PC-9 (cell line): ENCODE measurements around the gene NXPH2. TPM values are rescaled to one million over a fixed set of nuclear protein-coding genes. Genes with fewer than 3 reads are reported as not detected.
"Not testable (repeated sequence)": the region's sequence is repeated elsewhere in the genome, so short reads cannot be mapped to it uniquely, and the experiment has no call there.

Source experiments
- BruUV-seq: library from RNA; stranded (reverse); fragments of 400-500 nt; replicated peaks from 2 replicates; lab custom pipeline; 2021; lab: Mats Ljungman, UMichigan
- CTCF ChIA-PET: fragments of 300-600 bp; sonication (Branson Sonifier 250); formaldehyde crosslinking; loops from one replicate; lab custom pipeline; 2022; ENCODE audit warnings: antibody characterized with exemption; lab: Charles Lee
- POLR2A ChIA-PET: fragments of 300-600 bp; sonication (Branson Sonifier 250); formaldehyde crosslinking; loops from one replicate; lab custom pipeline; 2022; ENCODE audit warnings: antibody characterized with exemption; ENCODE audit not compliant: unreplicated experiment; lab: Charles Lee
- DNase-seq, 2 experiments: peaks; one replicate each; pipeline versions ENCODE4 v3.0.0 to v3.0.0-alpha.2; 2015 to 2022; ENCODE audit warnings: mixed read lengths in 1 of 2
- H2AFZ ChIP-seq: fragments of 200-600 bp; sonication (generic); 2 replicates; pipeline ENCODE4 v1.8.1; 2017; ENCODE audit warnings: antibody characterized with exemption
- H3F3A ChIP-seq: fragments of 200-600 bp; sonication (generic); 2 replicates; pipeline ENCODE4 v1.8.1; 2017; ENCODE audit warnings: antibody characterized with exemption, mild to moderate bottlenecking, low read depth; ENCODE audit not compliant: insufficient read depth
- H3K27ac ChIP-seq: fragments of 200-600 bp; sonication (generic); 2 replicates; pipeline ENCODE4 v1.6.1; 2016; ENCODE audit warnings: mixed run types
- H3K27me3 ChIP-seq: fragments of 200-600 bp; sonication (generic); 2 replicates; pipeline ENCODE4 v1.6.1; 2016; ENCODE audit warnings: low read depth, mixed run types; ENCODE audit not compliant: insufficient read depth
- H3K36me3 ChIP-seq: fragments of 200-600 bp; sonication (generic); 2 replicates; pipeline ENCODE4 v1.6.1; 2016; ENCODE audit warnings: low read depth, mixed run types
- H3K4me1 ChIP-seq: fragments of 200-600 bp; sonication (generic); replicated peaks from 2 replicates; pipeline ENCODE4 v1.6.1; 2016; ENCODE audit warnings: mixed run types; ENCODE audit not compliant: insufficient read depth
- H3K4me2 ChIP-seq: fragments of 200-600 bp; sonication (generic); 2 replicates; pipeline ENCODE4 v1.6.1; 2017; ENCODE audit warnings: mixed run types
- H3K4me3 ChIP-seq: fragments of 200-600 bp; sonication (generic); 2 replicates; pipeline ENCODE4 v1.6.1; 2016; ENCODE audit warnings: mixed run types
- H3K79me2 ChIP-seq: fragments of 200-600 bp; sonication (generic); 2 replicates; pipeline ENCODE4 v1.6.1; 2017; ENCODE audit warnings: low read depth, mixed run types
- H3K9me2 ChIP-seq: fragments of 200-600 bp; sonication (generic); 2 replicates; pipeline ENCODE4 v1.8.1; 2017; ENCODE audit warnings: mild to moderate bottlenecking; ENCODE audit not compliant: insufficient read depth
- H3K9me3 ChIP-seq: fragments of 200-600 bp; sonication (generic); 2 replicates; pipeline ENCODE4 v1.8.1; 2016; ENCODE audit warnings: low read depth; ENCODE audit not compliant: insufficient read depth
- H4K20me1 ChIP-seq: fragments of 200-600 bp; sonication (generic); 2 replicates; pipeline ENCODE4 v1.8.1; 2017; ENCODE audit not compliant: insufficient read depth
- EZH2 ChIP-seq: fragments of 200-600 bp; sonication (generic); IDR thresholded peaks from 2 replicates; pipeline ENCODE4 v1.8.0; 2017; ENCODE audit warnings: antibody characterized with exemption, low read depth
- intact Hi-C: fragments of 100-400 bp; cut with micrococcal nuclease; formaldehyde crosslinking; loops from one replicate; pipeline ENCODE4 v1.10.0; 2022; ENCODE audit not compliant: unreplicated experiment
- total RNA-seq: library from RNA; stranded (reverse); gene quantifications from 2 replicates; pipeline ENCODE4 v1.2.3, GENCODE V29; 2021
- TF ChIP-seq, protein P1 (sequence below): fragments of 200-600 bp; sonication (generic); conservative IDR thresholded peaks from 2 replicates; pipeline ENCODE4 v1.6.1; 2017; ENCODE audit warnings: mixed run types, antibody characterized with exemption, mild to moderate bottlenecking, moderate library complexity

Gene NXPH2
- total RNA-seq, 1 experiment from 2014 or later: not detected

DNA sequence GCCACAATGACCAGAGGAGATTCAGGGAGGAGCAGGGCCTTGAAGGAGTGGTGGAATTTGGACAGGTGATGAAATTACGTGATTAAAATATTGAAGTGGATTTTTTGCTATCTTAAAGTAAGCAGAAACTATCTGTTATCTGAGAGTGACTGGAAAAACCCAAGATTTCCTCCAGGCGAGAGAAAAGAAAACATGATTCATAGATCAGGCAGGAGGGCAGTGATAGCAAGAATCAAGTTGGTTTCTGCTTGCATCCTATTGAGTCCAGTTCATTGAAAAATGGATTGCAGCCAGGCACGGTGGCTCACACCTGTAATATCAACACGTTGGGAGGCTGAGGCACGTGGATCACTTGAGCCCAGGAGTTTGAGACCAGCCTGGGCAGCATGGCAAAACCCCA lies 127.8 kb downstream of the NXPH2 start:
- no TSS peak for BruUV-seq
- H4K20me1 ChIP-seq: no peaks in the 10 kb centered on the region
- DNase-seq: peak in 1 of 2 experiments; percentile 46
- no peak overlapping the region for H3K27ac ChIP-seq
- no peaks in the 10 kb centered on the region for H3K4me1 ChIP-seq
- no peaks in the 10 kb centered on the region for H3K36me3 ChIP-seq
- H3K4me2 ChIP-seq: no peak overlapping the region
- intact Hi-C loops: no loop called here
- H3K9me2 ChIP-seq: no peaks in the 10 kb centered on the region
- no peaks in the 10 kb centered on the region for H3K79me2 ChIP-seq
- POLR2A ChIA-PET: no interaction called here
- CTCF ChIA-PET: no interaction called here
- H3K27me3 ChIP-seq: no peaks in the 10 kb centered on the region
- no peaks in the 10 kb centered on the region for H3F3A ChIP-seq
- no peaks in the 10 kb centered on the region for H3K9me3 ChIP-seq
- no peak overlapping the region for H3K4me3 ChIP-seq
- peak overlapping the region; percentile 17; the same call in 1 of the 2 replicates for H2AFZ ChIP-seq
- TF ChIP-seq, protein P1, sequence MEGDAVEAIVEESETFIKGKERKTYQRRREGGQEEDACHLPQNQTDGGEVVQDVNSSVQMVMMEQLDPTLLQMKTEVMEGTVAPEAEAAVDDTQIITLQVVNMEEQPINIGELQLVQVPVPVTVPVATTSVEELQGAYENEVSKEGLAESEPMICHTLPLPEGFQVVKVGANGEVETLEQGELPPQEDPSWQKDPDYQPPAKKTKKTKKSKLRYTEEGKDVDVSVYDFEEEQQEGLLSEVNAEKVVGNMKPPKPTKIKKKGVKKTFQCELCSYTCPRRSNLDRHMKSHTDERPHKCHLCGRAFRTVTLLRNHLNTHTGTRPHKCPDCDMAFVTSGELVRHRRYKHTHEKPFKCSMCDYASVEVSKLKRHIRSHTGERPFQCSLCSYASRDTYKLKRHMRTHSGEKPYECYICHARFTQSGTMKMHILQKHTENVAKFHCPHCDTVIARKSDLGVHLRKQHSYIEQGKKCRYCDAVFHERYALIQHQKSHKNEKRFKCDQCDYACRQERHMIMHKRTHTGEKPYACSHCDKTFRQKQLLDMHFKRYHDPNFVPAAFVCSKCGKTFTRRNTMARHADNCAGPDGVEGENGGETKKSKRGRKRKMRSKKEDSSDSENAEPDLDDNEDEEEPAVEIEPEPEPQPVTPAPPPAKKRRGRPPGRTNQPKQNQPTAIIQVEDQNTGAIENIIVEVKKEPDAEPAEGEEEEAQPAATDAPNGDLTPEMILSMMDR: no peak
- TF ChIP-seq EZH2: no peak

DNA sequence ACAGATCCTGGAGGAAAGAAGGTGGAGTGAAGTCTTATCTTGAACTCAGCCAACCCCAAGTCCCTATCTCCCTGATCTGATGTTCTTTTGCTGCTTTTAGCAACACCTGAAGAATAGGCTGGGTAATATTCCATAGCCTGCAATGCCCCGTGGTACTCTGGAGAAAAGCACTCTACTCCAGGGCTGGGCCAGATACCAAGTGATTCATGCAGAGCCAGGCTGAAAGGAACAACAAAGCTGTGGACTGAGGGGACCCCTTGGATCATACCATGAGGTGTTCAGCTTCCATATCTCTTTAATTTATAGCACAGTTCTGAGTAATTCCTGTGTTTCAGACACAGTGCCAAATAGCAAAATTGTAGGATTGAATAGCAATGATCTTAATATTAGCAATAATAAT lies 130.6 kb downstream of the NXPH2 start:
- Histone ChIP-seq H3K4me2 (no peak overlapping the region), H3K9me2 (no peaks in the 10 kb centered on the region), H3K27me3 (no peaks in the 10 kb centered on the region), H2AFZ (no peak overlapping the region), H3K9me3 (no peaks in the 10 kb centered on the region), H3K79me2 (no peaks in the 10 kb centered on the region), H3K36me3 (no peaks in the 10 kb centered on the region), H3K4me1 (0 out of 2 replicates have a peak, but pooled peaks cover 4% of the 10 kb centered on the region), H3K27ac (no peak overlapping the region), H3K4me3 (no peak overlapping the region), H4K20me1 (no peaks in the 10 kb centered on the region), H3F3A (peaks cover 3% of the 10 kb centered on the region; the same call in 1 of the 2 replicates)
- intact Hi-C loops: no loop called here
- ChIA-PET POLR2A (no interaction called here), CTCF (no interaction called here)
- no TSS peak for BruUV-seq
- no peak for DNase-seq
- TF ChIP-seq, protein P1: no peak
- TF ChIP-seq EZH2: no peak

DNA sequence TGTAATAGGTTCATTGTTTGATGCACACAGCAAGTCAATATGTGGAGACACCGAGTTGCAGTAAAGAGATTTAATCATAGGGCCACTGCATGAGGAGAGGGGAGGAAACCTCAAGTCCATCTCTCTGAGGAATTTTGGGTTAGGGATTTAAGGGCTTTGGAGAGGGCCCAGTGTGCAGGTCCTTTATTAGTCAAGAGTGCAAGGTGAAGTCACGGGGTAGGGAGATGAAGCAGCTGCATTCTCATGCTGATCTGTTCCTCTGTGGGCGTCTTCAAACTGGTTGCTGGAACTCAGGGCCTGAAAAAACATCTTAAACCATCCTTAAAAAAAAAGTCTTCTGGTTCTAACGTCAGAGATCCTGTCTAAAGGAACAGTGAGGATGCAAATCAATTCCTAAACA lies 131.6 kb downstream of the NXPH2 start:
- H3K27ac ChIP-seq: no peak overlapping the region
- ChIA-PET POLR2A (no interaction called here), CTCF (no interaction called here)
- H3K36me3 ChIP-seq: no peaks in the 10 kb centered on the region
- H3K4me3 ChIP-seq: no peak overlapping the region
- no peaks in the 10 kb centered on the region for H4K20me1 ChIP-seq
- no peaks in the 10 kb centered on the region for H3K9me2 ChIP-seq
- H3K27me3 ChIP-seq: no peaks in the 10 kb centered on the region
- DNase-seq: no peak
- no peak overlapping the region for H3K4me2 ChIP-seq
- TF ChIP-seq, protein P1: no peak
- no peak for TF ChIP-seq EZH2
- BruUV-seq: no TSS peak
- intact Hi-C loops: no loop called here
- peaks cover 3% of the 10 kb centered on the region; the same call in 1 of the 2 replicates for H3F3A ChIP-seq
- 0 out of 2 replicates have a peak, but pooled peaks cover 4% of the 10 kb centered on the region for H3K4me1 ChIP-seq
- no peaks in the 10 kb centered on the region for H3K9me3 ChIP-seq
- no peak overlapping the region for H2AFZ ChIP-seq
- no peaks in the 10 kb centered on the region for H3K79me2 ChIP-seq

DNA sequence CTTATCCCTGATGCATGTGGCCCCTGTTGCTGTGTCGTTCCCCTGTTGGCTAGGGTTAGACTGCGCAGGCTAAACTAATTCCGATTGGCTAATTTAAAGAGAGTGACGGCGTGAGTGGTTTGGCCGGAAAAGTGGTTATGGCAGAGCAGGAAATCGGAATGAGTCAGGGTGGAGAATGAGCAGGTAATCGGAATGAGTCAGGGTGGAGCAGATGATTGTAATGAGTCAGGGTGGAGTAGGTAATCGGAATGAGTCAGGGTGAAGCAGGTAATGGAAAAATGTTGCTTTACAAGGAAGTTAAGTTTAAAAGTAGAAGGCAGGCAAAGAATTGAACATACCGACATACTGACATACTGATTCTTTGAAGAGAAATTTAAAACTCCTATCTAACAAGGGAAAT lies 135.4 kb downstream of the NXPH2 start:
- H3K27me3 ChIP-seq, H3K4me3 ChIP-seq, H4K20me1 ChIP-seq, H3F3A ChIP-seq, H3K4me1 ChIP-seq, H3K4me2 ChIP-seq, H3K9me3 ChIP-seq, H3K79me2 ChIP-seq, H3K36me3 ChIP-seq, intact Hi-C loops, H2AFZ ChIP-seq, POLR2A ChIA-PET, H3K9me2 ChIP-seq, BruUV-seq, CTCF ChIA-PET: not testable (repeated sequence)
- peak; percentile 7 to 76 for DNase-seq
- peak overlapping the region; percentile 53 for H3K27ac ChIP-seq
